Fibroblast of the aortic adventitia (primary cell): ENCODE measurements around the gene AMER3. TPM values are rescaled to one million over a fixed set of nuclear protein-coding genes. Genes with fewer than 3 reads are reported as not detected.

Experiments
- DNase-seq: peaks from one replicate; pipeline ENCODE4 v3.0.0-alpha.2; 2010; ENCODE audit warnings: low read depth
- H3K4me3 ChIP-seq: 2 replicates; pipeline ENCODE4 v1.5.1; 2011; ENCODE audit warnings: low read depth, mild to moderate bottlenecking, control low read depth, low read length, moderate library complexity
- total RNA-seq: library from RNA; depleted of rRNA; stranded (reverse); fragments of >200 nt; gene quantifications from 2 replicates; pipeline ENCODE4 v1.2.3, GENCODE V29; 2012; ENCODE audit warnings: low replicate concordance
- TF ChIP-seq, protein P1 (sequence below): IDR thresholded peaks from 2 replicates; pipeline ENCODE4 v1.5.1; 2011; ENCODE audit warnings: mild to moderate bottlenecking, low read length, control low read depth, inconsistent platforms; ENCODE audit not compliant: insufficient read depth

The AMER3 gene
- total RNA-seq, 1 donor, result not detected

DNA sequence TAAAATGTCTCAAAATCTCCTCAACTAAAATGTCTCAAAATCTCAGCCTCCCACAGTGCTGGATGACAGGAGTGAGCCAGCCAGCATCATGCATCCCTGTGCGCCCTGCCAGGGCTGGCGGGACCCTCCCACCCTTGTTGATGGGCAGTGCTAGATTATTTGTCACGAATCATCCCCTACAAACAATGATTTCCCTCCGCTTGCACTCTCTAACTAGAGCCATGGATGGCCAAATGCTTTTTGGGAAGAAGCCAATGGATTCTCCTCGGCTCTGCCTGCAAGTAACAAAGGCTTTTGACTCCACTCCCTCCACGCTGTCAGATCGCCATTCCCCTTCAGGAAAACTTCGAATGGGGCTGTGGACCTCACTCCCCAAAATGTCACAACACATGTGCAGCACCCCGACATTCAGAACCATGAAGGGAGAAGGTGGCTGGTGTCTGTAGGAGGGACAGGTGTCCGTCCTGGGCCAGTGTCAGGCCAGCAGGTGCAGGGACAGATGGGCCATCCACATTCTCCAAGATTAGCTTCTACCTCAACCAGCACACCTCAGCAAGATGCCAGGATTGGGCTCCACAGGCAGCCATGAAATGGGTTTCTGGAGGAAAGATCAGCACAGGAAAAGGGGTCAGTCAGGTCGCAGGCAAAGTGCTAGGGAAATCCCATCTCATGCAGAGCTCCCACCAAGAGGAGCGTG, 11.5 kb downstream of the AMER3 start:
- H3K4me3 ChIP-seq, result no peak overlapping the region
- DNase-seq, result no peak
- TF ChIP-seq, protein P1, sequence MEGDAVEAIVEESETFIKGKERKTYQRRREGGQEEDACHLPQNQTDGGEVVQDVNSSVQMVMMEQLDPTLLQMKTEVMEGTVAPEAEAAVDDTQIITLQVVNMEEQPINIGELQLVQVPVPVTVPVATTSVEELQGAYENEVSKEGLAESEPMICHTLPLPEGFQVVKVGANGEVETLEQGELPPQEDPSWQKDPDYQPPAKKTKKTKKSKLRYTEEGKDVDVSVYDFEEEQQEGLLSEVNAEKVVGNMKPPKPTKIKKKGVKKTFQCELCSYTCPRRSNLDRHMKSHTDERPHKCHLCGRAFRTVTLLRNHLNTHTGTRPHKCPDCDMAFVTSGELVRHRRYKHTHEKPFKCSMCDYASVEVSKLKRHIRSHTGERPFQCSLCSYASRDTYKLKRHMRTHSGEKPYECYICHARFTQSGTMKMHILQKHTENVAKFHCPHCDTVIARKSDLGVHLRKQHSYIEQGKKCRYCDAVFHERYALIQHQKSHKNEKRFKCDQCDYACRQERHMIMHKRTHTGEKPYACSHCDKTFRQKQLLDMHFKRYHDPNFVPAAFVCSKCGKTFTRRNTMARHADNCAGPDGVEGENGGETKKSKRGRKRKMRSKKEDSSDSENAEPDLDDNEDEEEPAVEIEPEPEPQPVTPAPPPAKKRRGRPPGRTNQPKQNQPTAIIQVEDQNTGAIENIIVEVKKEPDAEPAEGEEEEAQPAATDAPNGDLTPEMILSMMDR, result no peak

DNA sequence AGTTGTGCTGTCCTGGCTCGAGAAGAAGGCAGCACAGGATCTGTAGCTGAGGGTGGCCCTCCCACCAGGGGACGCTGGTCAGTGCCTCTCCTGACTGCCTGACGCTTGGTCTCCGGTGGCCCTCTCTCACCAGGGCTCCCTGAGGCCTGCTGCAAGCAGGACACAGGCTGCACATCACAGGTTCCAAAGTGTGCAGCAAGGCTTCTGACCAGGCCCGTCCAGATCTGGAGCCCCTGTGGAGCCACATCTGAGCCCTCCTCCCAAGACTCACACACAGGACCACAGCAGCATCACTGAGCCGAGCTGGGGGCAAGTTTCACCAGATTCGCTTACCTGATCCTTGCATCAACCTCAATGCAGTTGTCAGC, 12.1 kb downstream of the AMER3 start:
- H3K4me3 ChIP-seq, result no peak overlapping the region
- TF ChIP-seq, protein P1, result no peak
- DNase-seq, result no peak

DNA sequence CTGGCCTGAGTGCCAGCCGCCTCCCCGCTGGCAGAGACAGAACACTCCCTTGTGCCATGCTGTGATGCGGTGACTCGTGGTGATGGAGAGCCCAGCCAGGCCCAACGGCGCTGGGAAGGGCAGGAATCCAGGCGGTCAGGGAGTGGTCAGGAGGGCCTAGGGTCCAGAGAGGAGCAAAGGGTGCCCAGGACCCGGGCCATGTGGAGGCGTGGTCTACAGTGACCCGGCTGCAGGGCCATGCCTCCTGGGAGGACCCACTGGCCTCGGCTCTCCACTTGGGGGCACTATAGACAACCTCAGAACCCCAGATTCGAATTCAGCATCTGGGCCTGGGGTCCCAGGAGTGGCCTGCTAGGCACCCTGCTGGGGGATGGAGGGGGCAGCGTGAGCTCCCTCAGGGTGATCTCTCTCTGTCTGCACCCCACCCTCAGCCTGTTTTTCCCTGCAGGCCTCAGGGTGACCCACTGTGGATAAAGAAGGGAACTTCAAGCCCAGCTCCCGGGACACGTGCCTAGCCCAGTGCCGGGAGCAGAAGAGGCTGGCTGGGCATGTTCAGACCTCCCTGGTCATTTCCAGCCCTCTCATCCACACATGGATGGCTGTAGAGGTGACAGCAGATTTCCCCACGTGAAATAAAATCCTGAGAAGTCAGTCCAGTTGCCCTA, 13.0 kb downstream of the AMER3 start:
- no peak for DNase-seq

DNA sequence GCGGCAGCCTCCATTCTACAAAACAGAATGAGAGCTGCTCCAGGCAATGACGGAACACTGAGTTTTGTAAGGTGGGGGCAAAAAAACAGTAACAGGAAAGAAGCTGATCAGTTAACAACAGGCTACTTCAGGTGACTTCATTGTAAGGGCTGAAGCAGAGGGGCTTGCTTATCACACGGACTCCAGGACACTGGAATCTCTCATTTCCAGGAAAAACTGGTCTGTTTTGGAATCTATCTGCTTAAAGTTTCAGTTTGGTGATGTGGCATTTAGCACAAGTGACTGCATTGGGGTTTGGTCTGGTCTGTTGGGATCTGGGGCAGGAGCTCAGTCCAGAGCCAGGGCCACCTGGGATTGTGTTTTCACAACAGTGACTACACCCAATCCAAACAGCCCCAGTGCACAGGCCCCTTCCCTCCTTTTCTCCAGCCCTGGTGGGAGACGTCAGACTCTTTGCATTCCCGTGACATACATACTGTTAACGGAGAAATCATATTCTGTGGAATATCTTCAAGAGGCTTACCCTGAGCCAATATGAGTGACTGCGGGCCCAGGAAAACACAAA, 14.1 kb downstream of the AMER3 start:
- H3K4me3 ChIP-seq, result no peak overlapping the region
- no peak for DNase-seq
- TF ChIP-seq, protein P1, result no peak

More for the DNA sequence above, 13.0 kb downstream of the AMER3 start:
- no peak overlapping the region for H3K4me3 ChIP-seq
- TF ChIP-seq, protein P1, result no peak

DNA sequence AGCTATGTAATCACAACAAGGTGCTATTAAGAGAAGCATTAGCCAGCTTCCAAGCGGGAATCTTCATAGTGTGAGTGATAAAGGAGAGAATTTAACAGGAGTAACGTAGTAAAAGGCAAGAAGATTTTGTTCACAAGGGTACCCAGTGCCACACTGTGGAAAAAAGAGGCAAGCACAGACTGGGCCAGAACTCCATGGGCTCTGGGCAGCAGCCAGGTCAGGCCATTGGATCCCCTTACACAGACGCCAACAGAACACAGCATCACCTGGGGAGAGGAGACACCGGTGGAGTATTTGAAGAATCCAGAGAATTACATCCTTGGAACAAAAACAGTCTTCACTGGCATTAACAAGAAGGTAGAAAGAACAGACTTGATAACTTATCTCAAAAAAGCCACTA, 21.2 kb downstream of the AMER3 start:
- no peak overlapping the region for H3K4me3 ChIP-seq
- DNase-seq, result no peak
- TF ChIP-seq, protein P1, result no peak

DNA sequence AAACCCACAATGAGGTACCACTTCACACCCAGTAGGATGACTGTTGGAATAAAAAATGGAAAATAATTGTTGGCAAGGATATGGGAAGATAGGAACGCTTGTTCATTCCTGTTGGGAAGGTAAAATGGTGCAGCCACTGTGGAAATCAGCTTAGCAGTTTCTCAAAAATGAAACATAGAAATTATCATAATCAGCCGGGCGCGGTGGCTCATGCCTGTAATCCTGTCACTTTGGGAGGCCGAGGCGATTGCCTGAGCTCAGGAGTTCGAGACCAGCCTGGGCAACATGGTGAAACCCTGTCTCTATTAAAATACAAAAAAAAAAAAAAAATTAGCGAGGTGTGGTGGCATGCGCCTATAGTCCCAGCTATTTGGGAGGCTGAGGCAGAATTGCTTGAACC, 23.4 kb downstream of the AMER3 start:
- H3K4me3 ChIP-seq, result no peak overlapping the region
- no peak for DNase-seq
- TF ChIP-seq, protein P1, result no peak
